Measurements from ENCODE around the gene CHST5.
"Not testable (repeated sequence)": the region's sequence is repeated elsewhere in the genome, so short reads cannot be mapped to it uniquely, and the experiment has no call there.

Gene CHST5

DNA sequence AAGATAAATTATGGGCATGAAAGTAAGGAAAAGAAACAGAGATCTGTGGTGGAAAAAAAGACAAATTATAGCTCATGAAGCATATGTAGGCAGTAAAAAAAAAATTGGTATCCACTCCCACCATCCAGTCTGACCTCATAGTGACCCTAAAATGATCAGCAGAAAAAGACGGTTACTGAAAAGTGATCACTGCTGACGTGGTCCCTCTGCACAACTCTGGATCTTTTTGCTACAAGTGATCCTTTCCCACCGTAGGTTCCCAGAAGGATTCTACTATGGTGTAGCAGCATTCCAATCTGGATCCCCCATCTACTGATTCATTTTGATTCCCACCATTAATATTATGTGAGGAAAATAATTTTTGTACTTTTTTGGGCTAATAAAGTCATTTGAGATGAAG, 29.8 kb downstream of the CHST5 start:
- DNase-seq (ENCODE audit: low read depth in 2 of 2): no peak

DNA sequence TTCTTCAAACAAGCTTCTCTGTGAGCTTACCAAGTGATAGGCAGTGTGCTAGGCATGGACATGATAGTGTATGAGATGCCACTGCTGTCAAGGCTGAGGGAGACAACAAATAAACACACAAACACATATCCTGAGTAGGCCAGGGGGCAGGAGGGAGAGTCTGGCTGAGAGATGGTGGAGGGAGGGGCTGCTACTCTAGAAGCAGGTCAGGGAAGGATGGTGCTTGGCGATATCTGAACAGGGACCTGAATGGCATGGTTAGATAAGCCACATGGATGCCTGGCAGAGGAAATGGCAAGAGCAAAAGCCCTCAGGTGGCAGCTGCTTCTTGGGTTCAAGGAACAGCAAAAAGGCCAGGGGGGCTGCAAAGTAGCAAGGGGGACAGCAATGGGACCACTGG, 32.1 kb downstream of the CHST5 start:
- DNase-seq (ENCODE audit: low read depth in 2 of 2): no peak

DNA sequence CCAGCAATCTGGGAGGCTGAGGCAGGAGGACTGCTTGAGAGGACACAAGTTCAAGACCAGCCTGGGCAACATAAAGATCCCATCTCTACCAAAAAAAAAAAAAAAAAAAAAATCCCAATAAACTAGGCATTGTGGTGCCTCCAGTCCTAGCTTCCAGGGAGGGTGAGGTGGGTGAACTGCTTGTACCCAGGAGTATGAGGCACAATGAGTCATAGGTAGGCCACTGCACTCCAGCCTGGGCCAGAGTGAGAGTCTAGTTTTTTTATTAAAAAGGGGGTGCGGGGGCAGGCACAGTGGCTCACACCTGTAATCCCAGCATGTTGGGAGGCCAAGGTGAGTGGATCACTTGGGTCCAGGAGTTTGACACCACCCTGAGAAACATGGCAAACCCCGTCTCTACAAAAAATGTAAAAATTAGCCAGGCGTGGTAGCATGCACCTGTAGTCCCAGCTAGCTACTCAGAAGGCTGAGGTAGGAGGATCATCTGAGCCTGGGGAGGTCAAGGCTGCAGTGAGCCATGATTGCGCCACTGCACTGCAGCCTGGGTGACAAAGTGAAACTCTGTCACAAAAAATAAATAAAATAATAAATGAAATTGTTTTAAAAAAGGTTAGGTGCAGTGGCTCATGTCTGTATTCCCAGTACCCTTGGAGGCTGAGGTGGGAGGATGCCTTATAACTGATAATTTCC, 32.8 kb downstream of the CHST5 start:
- no peak for DNase-seq (ENCODE audit: low read depth in 2 of 2)

DNA sequence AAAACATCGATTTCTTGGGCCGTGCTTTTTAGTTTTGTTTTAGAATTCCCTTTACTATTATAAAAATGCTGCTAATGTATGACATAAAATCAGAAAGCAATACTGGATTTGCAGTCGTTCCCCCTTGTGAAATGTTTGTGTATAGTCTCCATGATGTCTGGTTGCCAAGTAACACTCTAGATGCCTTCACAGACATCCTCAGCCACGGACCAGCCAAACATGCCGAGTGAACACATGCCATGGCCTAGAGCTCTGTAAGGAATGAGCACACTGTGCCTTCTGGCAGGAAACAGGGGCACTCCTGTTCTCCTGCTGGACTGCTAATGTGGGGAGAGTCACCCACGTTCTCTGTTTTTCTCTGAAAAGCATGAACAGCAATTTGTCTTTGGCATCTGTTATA, 34.1 kb downstream of the CHST5 start:
- DNase-seq (ENCODE audit: low read depth in 2 of 2): not testable (repeated sequence)

DNA sequence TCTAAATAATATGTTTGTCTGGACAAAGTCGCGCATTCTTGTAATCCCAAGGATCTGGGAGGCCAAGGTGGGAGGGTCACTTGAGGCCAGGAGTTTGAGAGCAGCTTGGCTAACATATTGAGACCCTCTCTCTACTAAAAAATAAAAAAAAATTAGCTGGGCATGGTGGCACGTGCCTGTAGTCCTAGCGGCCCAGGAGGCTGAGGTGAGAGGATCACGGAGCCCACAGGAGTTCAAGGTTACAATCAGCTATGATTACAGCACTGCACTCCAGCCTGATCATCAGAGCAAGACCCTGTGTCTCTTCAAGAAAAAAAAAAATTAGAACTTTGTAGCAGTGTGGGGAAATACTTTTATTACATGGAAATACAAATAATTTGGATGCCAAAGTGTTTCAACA, 34.5 kb downstream of the CHST5 start:
- DNase-seq (ENCODE audit: low read depth in 2 of 2): no peak

DNA sequence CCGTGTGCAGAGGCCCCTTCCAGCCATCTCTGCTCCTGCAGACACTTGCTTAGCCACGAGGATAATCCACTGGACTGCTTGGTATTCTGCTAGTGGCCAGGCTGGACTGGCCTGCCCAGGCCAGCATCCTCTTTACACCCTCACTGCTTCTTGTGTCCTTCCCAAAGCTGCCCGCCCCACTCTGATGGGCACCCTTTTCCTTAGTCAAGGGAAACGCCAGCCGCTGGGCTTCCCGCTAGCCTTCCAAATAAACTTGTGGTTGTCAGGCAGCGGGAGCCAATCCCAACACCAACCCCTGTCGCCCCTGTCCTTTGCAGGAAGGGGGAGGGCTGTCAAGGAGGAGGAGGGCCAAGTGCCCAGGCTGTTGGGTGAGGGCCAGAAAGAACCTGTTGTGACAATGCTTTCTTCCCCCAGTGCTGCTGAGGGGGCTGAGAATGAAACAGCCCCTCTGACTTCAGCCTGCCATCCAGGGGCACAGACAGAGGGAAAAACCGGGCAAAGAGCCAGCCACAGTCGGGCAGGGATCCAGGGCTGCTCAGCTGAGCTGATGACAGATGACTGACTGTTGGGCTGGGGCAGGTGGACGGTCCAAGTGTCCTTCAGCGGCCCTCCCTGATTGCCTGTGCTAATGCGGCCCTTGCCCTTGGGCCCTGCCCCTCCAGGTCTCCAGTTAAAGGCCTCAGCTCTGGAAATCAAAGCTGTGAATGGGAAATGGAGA, 37.1 kb downstream of the CHST5 start:
- not testable (repeated sequence) for DNase-seq (ENCODE audit: low read depth in 2 of 2)

DNA sequence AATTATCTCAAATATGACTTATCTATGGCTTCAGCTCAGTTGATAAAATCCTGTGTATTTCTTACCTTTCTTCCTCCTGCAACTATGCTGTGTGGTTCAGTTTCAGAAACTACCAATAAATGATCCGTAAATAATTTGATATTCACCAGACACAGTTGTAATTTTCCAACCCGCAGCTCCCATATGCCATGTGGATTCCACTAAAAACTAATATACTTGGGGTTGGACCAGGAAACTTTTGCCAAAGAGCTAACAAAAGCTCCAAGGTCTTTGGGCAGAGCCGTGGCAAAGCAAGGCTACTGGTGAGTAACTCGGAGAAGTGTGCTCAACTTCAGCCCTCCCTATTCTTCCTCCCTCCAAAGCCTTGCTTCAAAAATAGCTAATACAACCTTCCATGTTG, 38.4 kb downstream of the CHST5 start:
- DNase-seq (ENCODE audit: low read depth in 2 of 2): no peak

DNA sequence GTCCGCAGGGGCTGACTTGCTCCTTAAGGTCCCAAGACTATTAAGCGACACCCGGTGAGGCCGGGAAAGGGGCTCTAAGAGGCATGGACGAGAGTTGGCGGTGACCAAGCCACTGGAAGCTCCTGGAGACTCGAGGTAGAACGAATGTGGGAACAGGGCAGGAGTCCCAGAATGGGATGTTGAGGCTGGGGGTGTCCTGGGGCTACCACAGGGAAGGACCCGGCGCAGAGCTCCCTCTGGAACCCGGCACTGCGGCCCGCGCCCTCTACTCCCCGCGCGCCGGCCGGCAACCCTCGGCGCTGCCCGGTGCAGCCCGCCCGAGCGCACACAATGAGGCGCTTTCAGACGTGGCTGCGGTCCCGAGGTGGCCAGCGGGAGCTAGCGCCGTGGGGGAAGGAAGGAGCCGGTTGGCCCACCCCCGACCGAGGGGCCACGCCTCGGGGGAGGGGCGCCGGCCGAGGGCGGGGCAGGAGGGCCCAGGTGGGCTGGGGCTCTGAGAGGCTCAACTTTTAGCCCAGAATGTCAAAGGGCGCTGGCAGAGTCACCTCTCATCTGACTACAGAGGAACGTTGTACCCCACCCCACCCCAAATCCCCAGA, 40.7 kb downstream of the CHST5 start, which contains the start of gene CHST6:
Gene CHST6, minus strand, starts transcription at position 366 of the 599 bp plus-strand sequence. CDS start 15,613 bp downstream, outside the sequence.
- no peak for DNase-seq (ENCODE audit: low read depth in 2 of 2)

DNA sequence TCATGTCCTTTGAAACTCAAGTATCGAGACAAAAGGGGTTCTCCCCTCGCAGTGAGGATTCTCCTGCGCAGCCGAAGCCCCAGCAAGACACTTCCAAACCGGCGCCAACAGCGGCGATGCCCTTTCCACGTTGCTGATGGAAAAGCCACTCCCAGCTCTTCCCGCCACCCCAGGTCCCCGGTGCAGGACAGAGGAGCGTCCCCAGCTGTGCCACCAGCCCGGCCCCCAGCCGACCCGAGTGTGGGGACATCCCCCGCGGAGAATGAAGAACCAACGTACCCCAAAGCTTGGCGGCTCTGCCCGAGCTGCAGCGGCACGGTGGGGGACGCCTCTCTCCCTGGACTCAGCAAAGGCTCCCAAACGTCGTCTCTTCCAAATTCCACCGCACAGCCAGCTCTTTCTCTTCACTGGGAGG, 41.2 kb downstream of the CHST5 start:
- no peak for DNase-seq (ENCODE audit: low read depth in 2 of 2)

DNA sequence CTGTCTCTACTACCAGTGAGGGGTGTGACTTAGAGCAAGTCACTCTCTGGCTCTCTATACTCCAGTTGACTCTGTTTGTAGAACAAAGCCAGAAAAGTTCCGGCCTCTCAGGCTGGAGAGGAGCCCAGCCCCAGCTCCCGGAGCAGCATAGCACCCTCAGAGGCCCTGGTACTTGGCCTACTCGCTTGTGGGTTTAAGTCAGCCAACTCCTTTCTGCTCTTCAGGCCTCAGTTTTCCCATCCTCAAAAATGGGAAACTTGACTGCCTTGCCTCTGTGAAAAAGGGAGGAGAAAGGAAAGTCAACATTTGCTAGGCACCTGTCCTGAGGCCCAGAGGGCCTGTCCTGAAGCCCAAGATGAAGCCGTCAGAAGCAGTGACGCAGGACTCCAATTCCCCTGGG, 41.7 kb downstream of the CHST5 start:
- no peak for DNase-seq (ENCODE audit: low read depth in 2 of 2)

DNA sequence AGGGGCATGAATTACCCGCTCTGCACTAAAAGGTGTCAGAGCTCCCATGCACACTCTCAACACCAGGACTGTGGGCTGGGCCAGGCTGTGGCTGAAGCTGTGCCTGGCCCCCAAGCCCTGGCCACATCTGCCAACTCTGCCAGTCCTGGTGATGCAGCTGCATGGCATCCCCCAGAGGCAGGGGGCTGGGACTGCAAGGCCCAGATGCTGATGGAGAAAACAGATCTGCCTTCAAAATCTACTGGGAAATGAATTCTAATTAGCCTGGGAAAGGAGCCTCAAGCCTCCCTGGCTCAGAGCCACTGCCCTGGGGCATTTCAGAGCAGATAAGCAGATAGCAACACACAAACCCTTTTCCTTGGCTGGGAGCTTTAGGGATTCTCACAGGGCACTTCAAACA, 44.0 kb downstream of the CHST5 start:
- no peak for DNase-seq (ENCODE audit: low read depth in 2 of 2)

DNA sequence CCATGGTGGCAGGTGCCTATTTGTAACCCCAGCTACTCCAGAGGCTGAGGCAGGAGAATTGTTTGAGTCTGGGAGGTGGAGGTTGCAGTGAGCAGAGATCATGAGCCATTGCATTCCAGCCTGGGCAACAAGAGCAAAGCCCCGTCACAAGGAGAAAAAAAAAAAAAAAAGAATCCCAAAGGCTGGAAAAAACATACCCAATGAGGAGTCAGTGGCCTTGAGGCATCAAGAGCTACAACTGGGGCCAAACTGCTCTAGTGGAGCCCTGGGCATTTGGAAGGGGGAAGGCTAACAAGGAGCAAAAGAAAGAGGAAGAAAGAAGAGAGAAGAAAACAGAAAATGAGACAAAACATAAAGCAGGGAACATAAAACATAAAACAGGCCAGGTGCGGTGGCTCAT, 47.6 kb downstream of the CHST5 start:
- no peak for DNase-seq (ENCODE audit: low read depth in 2 of 2)

DNA sequence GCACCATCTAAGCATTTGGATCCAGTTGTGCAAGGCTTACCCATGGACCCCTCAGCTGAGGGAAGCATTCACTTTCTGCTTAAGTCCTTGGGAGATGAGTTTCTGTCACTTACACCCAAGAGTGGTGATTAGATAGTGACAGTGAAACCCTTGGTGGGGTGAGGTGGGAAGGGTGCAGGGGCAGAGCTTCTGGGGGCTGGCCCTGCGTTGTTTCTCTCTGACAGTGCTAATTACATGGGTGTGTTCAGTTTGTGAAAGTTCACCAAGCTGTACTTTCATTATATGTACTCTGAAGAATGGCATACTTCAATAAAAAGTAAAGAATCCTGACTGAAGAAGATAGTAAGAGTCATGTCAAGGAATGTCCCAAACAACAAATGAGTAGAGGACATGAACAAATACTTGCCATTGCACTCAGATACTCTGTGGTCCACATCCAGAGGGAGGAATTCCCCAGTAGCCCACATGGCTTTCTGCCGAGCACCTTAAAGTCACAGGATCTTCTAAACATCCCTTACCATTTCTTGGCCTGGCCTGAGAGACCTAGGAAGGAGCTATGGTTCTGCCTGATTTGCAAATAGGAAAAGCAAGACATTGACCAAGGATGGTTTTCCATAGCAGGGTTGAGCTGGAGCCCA, 49.1 kb downstream of the CHST5 start:
- no peak for DNase-seq (ENCODE audit: low read depth in 2 of 2)

DNA sequence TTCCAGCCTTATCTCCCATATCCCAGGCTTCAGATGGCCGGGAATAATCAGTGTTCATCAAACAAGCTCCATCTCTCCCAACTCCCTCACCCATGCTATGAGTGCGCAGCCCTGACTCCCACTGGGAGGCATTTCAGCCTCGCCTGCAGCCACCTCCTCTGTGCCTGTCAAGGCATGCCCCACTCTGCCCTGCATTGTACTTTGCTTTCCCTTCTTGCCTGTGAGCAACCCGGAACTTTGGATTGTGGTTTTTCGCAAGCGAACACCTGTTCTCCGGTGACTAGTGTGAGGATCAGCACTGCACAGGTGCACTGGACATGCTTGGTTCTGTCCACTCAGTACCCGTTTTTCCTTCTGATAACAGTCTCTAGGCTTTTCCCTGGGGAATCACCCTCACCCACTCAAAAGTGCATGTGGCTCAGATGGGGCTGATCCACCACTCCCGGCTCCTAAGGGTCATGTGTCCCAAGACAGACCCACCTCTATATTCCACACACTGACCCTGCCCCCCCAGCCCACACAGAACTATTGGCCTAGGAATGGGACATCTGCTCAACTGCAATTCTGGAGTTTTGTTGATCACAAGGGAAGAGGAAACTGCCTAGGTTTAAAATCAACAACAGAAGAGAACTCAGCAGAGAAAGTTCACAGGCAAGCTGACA, 49.8 kb downstream of the CHST5 start:
- DNase-seq (ENCODE audit: low read depth in 2 of 2): no peak

DNA sequence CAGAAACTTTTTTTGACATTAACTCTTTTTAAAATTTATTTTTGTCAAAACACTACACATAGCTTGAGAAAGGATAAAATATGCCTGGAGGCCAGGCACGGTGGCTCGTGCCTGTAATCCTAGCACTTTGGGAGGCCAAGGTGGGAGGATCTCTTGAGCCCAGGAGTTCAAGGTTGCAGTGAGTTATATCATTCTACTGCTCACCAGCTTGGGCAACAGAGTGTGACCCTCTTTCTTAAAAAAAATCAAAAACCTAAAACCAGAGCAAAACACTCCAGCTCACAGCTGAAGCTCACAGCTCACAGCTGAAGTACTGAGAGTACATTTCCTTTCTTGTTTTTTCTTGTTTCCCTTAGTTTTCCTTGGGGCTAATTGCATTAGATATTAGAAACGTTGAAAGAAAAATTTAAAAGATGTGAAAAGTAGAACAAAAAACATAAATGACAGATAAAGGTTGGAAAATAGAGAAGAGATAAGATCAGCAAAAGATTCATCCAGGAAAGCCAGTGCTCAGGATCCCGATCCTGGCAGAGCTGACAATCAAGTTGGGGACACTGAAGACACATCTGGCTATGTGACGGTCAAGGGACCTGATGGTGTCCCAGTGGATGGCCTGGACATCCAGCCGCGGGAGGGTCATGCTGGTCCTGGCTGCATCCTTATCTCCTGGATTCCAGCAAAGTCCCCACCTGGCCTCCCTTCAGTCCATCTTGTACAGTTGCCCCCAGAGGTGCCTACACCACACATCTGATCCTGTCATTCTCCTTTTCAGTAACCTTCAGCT, 50.5 kb downstream of the CHST5 start:
- DNase-seq (ENCODE audit: low read depth in 2 of 2): no peak

DNA sequence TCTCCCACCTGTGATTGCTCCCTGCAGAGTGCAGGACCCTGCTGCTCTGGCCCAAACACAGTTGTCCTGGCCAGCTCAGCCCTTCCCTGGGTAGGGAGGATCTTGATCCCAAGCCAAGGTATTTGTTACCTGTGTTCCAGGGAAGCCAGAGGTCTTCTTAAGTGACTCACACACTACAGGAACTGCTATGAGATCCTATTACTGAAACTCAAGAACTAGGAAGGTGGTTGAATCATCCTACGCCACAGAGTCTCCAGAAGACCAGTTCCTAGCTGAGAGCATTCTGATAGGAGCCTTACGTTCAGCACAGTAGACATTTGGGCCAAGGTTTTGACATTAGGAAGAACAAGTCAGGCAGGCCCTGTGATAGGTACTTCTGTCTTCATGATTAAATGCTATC, 52.7 kb downstream of the CHST5 start:
- no peak for DNase-seq (ENCODE audit: low read depth in 2 of 2)

DNA sequence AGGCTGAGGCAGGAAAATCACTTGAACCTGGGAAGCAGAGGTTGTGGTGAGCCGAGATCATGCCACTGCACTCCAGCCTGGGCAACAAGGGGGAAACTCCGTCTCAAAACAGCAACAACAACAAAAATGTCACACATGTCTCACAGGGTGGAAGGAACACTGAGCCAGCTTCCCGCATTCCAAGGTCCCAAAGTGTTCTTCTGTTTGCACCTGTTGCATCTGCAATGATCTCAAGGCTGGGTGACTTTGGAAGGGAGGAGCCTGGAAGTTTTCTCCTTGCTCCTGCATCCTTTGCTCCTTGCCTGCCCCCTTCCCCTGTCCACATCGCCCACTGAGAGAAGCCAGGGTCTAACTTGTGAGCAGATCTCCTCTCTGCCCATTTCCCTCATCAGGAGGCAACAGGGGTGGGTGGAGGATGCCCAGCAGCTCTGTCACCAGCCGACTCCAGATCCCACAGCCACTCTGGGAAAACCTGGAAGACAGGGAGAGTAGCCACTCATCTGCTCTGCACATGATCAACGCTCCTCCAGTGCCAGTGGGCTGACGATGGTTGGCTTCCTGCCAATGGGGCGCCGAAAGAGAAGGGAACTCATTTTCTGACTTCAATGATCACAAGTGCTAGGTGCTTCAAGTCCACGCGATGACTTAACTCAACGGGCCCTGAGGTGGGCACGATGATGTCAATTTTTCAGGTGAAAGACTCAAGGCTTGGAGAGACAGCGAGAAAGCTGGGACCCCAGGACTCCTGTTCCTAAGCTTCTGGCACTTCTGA, 53.3 kb downstream of the CHST5 start:
- DNase-seq (ENCODE audit: low read depth in 2 of 2): no peak

DNA sequence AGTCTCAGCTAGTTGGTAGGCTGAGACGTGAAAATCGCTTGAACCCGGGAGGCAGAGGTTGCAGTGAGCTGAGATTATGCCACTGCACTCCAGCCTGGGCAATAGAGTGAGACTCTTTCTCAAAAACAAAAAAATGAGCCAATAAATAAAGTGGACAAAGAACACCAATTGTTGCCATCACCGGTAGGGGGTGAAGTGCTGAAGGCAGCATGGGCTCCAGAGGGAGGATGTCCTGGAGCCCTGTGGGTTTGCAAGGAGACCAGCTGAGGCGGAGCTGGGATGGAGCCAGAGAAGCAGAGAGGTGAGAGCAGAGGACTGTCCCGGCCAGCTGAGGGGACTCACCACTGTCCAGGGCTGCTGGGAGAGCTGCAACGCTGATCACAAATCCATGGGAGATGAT, 54.4 kb downstream of the CHST5 start:
- DNase-seq (ENCODE audit: low read depth in 2 of 2): no peak

DNA sequence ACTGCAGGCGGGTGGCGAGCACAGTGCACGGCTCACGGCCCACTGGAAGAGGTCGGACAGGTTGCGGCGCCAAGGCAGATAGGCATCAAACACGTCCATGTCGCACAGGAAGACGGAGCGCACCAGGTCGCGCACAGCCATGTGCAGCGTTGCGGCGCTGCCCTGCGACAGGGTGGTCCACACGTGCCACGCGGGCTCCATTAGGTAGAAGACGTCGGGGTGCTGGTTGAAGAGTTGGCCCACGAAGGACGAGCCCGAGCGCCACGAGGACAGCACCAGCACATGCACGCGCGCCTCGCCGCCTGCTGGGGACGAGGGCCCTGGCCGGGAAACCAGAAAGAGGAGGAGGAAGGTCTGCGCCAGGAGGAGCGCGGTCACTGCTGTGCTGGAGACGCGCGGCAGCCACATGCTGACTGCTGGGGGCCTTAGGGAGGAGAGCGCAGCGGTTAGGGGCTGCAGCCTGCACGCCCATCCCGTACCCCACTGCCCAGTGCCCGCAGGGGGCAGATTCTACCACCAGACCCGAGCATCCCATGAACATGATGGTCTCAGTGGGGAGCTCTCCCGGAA, 56.4 kb downstream of the CHST5 start:
- no peak for DNase-seq (ENCODE audit: low read depth in 2 of 2)
